Measurements from ENCODE around the gene GOLGB1. TPM values are rescaled to one million over a fixed set of nuclear protein-coding genes. Genes with fewer than 3 reads are reported as not detected.

GOLGB1 gene
- total RNA-seq, 1 experiment from 2014 or later: 31.3 TPM

- H3K27me3 ChIP-seq (ENCODE audit: insufficient read depth, low read length): no peaks in the 10 kb centered on the region
- intact Hi-C loops (cut with micrococcal nuclease): no loop called here
- no peaks in the 10 kb centered on the region for H3K9me3 ChIP-seq (ENCODE audit: control insufficient read depth in 1 of 2, insufficient read depth in 1 of 2, low read depth in 1 of 2, low read length in 2 of 2)
- H3K4me2 ChIP-seq (ENCODE audit: low read length): no peak overlapping the region
- DNase-seq (ENCODE audit: low read depth, low spot score): no peak
- H3K79me2 ChIP-seq (ENCODE audit: insufficient read depth, low read length): no peaks in the 10 kb centered on the region
- H4K20me1 ChIP-seq (ENCODE audit: insufficient read depth): no peaks in the 10 kb centered on the region
- no peaks in the 10 kb centered on the region for H3K4me1 ChIP-seq (ENCODE audit: control insufficient read depth in 1 of 2, insufficient read depth in 2 of 2, low read length in 2 of 2)
- no peak overlapping the region for H2AFZ ChIP-seq (ENCODE audit: low read depth, low read length, poor library complexity, severe bottlenecking)
- H3K9me2 ChIP-seq (ENCODE audit: insufficient read depth): no peaks in the 10 kb centered on the region
- no peak overlapping the region for H3K4me3 ChIP-seq (replicated peaks in 1 of 2; ENCODE audit: low read depth in 1 of 2, low read length in 2 of 2)
- H3K27ac ChIP-seq (ENCODE audit: low read depth, low read length): no peak overlapping the region
- RAD21 ChIA-PET (ENCODE audit: low non-redundant PET in 1 of 2, low total read pairs in 2 of 2, uncharacterized antibody in 2 of 2, unreplicated experiment in 2 of 2): no interaction called here
- POLR2A ChIA-PET: no interaction called here
- no peak for ATAC-seq
- H3K36me3 ChIP-seq (ENCODE audit: control insufficient read depth in 1 of 2, insufficient read depth in 2 of 2, low read length in 2 of 2): peaks cover 8 to 22% of the 10 kb centered on the region in 2 experiments
- CTCF ChIA-PET: no interaction called here
- BruUV-seq (replicated peaks): no TSS peak
- TF ChIP-seq SP1 (IDR thresholded peaks at IDR 0.05; ENCODE audit: low read depth) (no peak), ATF3 (IDR thresholded peaks at IDR 0.05) (no peak), CEBPB (IDR thresholded peaks at IDR 0.05; ENCODE audit: low read depth) (no peak), EZH2phosphoT487 (IDR thresholded peaks at IDR 0.05; ENCODE audit: borderline replicate concordance) (no peak), POLR2AphosphoS5 (IDR thresholded peaks at IDR 0.05; ENCODE audit: low read depth, low read length) (no peak)
- no peak overlapping the region for H3K9ac ChIP-seq (ENCODE audit: low read length)
Measured at GRCh38 chr3:121670676-121671075, 78.9 kb downstream of the GOLGB1 start.

GRCh38 chr3:121667333-121667732 is 82.2 kb downstream of the GOLGB1 start:
- H3K79me2 ChIP-seq (ENCODE audit: insufficient read depth, low read length): no peaks in the 10 kb centered on the region
- H3K9me2 ChIP-seq (ENCODE audit: insufficient read depth): no peaks in the 10 kb centered on the region
- ATAC-seq (no peak), DNase-seq (ENCODE audit: low read depth, low spot score) (no peak)
- no peak overlapping the region for H3K9ac ChIP-seq (ENCODE audit: low read length)
- H3K27ac ChIP-seq (ENCODE audit: low read depth, low read length): no peak overlapping the region
- no peak overlapping the region for H2AFZ ChIP-seq (ENCODE audit: low read depth, low read length, poor library complexity, severe bottlenecking)
- H3K4me3 ChIP-seq (replicated peaks in 1 of 2; ENCODE audit: low read depth in 1 of 2, low read length in 2 of 2): no peak overlapping the region
- H3K9me3 ChIP-seq (ENCODE audit: control insufficient read depth in 1 of 2, insufficient read depth in 1 of 2, low read depth in 1 of 2, low read length in 2 of 2): no peaks in the 10 kb centered on the region
- H3K4me1 ChIP-seq (ENCODE audit: control insufficient read depth in 1 of 2, insufficient read depth in 2 of 2, low read length in 2 of 2): no peaks in the 10 kb centered on the region
- H3K27me3 ChIP-seq (ENCODE audit: insufficient read depth, low read length): no peaks in the 10 kb centered on the region
- no peak overlapping the region for H3K4me2 ChIP-seq (ENCODE audit: low read length)
- ChIA-PET POLR2A (no interaction called here), RAD21 (ENCODE audit: low non-redundant PET in 1 of 2, low total read pairs in 2 of 2, uncharacterized antibody in 2 of 2, unreplicated experiment in 2 of 2) (no interaction called here), CTCF (no interaction called here)
- H3K36me3 ChIP-seq (ENCODE audit: control insufficient read depth in 1 of 2, insufficient read depth in 2 of 2, low read length in 2 of 2): peaks cover 8 to 31% of the 10 kb centered on the region in 2 experiments
- no TSS peak for BruUV-seq (replicated peaks)
- H4K20me1 ChIP-seq (ENCODE audit: insufficient read depth): no peaks in the 10 kb centered on the region
- intact Hi-C loops (cut with micrococcal nuclease): no loop called here
- no peak for TF ChIP-seq ATF3 (IDR thresholded peaks at IDR 0.05)
- TF ChIP-seq POLR2A (IDR thresholded peaks at IDR 0.05; ENCODE audit: borderline replicate concordance, extremely low read depth, insufficient read depth, insufficient read length): no peak
- no peak for TF ChIP-seq SRF (IDR thresholded peaks at IDR 0.05; ENCODE audit: low read depth)
- TF ChIP-seq POLR2AphosphoS5 (IDR thresholded peaks at IDR 0.05; ENCODE audit: low read depth, low read length): no peak
- no peak for TF ChIP-seq TCF7L2 (IDR thresholded peaks at IDR 0.05; ENCODE audit: borderline replicate concordance, extremely low read depth, insufficient read depth, insufficient read length)
- TF ChIP-seq SP1 (IDR thresholded peaks at IDR 0.05; ENCODE audit: low read depth): no peak
- no peak for TF ChIP-seq JUND (IDR thresholded peaks at IDR 0.05)
- no peak for TF ChIP-seq RAD21 (IDR thresholded peaks at IDR 0.05; ENCODE audit: low read depth)
- TF ChIP-seq CEBPB (IDR thresholded peaks at IDR 0.05; ENCODE audit: low read depth): no peak
- TF ChIP-seq ZBTB33 (IDR thresholded peaks at IDR 0.05; ENCODE audit: extremely low read depth, insufficient replicate concordance, low read length): no peak
- no peak for TF ChIP-seq ZFX (IDR thresholded peaks at IDR 0.05)
- no peak for TF ChIP-seq ZNF274 (IDR thresholded peaks at IDR 0.05; ENCODE audit: low read depth, low read length)
- TF ChIP-seq FOSL1 (IDR thresholded peaks at IDR 0.05; ENCODE audit: low read depth): no peak
- TF ChIP-seq CTCF (IDR thresholded peaks at IDR 0.05 in 2 of 3, conservative IDR thresholded peaks at IDR 0.05 in 1 of 3; ENCODE audit: borderline replicate concordance in 1 of 3, insufficient read depth in 1 of 3, low read depth in 2 of 3, low read length in 2 of 3): no peak
- TF ChIP-seq ELF1 (IDR thresholded peaks at IDR 0.05; ENCODE audit: borderline replicate concordance, low read depth): no peak
- no peak for TF ChIP-seq EZH2phosphoT487 (IDR thresholded peaks at IDR 0.05; ENCODE audit: borderline replicate concordance)
